ENCODE data around the gene CPXM2.

The CPXM2 gene

DNA sequence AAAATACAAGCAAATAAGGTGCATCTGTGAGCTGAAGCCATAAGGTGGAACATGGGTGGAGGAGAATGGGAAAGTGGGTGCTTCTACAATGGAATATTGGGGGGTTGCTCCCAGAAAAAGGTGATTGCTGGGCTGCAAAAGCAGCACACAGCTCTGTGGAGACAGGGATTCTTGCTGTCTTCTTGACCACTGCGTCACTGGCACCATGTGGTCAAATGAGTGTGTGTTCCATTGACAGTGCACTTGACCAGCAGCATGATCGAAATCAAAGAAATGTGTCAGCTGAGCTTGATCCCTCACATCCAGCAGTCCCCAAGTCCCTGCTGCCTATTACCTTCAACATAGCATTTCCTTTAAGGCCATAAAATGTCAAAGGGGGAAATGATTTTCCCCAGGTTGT lies 169.3 kb downstream of the CPXM2 start:
- no peak overlapping the region for H3K4me3 ChIP-seq (ENCODE audit: low read depth, low read length)
- DNase-seq (ENCODE audit: low read depth), result no peak

DNA sequence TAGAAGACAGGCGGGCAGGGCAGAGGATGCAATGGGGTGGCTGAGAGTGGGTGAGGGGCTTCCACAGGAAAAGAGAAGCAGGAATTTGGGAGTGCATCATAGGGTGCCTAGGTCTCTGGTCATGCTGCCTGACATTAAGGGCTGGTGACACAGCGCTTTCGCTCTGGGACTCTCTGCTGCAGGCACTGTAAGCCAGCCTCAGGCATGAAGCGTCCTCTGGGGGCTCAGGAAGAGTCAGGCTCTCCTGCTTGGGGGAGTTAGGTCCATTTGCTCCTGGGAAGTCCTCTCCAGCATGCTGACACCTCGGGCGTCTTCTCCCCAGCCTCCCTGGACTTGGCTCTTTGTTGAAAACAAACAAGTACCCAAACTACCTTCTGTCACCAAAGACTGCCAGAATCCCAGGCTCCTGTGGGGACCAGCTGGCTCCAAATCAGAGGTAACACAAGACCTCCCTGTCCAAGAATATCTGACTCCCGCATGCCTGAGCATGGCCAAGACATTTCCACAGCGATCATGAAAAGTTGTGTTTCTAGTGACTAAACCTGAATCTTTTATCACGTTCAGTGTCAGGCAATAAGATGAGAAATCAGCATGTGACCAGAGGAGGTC lies 170.1 kb downstream of the CPXM2 start:
- DNase-seq (ENCODE audit: low read depth), result no peak
- no peak overlapping the region for H3K4me3 ChIP-seq (ENCODE audit: low read depth, low read length)

DNA sequence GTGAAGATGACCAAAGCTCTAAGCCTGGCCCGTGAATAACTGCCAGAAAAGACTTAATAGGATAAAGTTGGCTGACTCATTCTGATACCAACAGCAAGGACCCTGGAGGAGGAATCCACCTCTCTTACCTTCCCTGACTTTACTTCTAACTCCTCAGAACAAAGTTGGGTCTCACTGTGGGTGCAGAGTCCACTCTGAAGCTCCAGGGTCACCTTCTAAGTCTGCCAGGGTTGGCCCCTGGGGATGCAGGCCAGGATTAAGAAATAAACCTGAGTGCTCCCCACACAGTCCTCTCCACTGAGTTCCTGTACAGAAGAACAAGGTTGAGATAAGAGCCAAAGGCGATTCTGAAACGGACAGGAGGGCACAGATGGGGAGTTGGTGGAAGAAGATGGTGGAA lies 171.1 kb downstream of the CPXM2 start:
- no peak for DNase-seq (ENCODE audit: low read depth)
- no peak overlapping the region for H3K4me3 ChIP-seq (ENCODE audit: low read depth, low read length)

DNA sequence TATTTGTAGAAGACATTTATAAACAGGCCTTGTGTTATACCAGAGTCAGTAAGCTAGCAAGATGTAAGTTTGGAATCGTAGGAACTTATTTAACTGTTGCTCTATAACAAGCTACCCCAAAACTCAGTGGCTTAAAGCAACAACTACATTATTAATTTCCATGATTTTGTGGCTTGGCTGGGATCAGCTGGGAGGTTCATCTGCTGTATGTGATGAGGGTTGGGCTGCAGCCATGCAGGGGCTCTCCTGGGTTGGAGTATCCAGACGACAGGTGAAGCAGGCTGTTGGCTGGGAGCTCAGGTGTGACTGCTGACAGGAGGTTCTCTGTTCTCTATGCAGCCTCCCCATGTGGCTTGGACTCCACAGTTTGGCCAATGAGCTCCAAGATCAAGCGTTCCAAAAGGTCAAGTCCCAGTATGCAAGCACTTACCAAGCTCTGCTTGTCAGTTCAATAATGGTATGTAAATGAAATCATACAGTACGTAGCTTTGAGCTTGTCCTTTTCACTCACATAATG lies 173.0 kb downstream of the CPXM2 start:
- no peak for DNase-seq (ENCODE audit: low read depth)
- H3K4me3 ChIP-seq (ENCODE audit: low read depth, low read length), result no peak overlapping the region

DNA sequence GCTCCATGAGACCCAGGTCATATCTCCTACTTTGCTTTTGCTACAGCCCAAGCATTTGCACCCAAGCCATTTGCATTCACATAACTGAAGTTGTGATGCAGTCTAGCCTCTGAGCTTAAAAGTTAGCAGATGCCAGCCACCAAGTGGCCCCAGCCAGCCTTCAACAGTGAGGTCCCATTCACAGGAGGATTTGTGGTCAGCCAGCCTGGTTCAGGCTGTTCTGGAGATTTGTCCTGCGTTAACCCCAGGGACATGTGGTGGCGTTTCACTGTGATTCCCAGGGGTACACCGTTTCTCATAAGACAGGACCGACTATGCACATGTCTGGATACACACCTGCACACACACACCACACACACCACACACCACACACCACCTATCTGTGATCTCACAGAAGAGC lies 174.3 kb downstream of the CPXM2 start:
- no peak for DNase-seq (ENCODE audit: low read depth)

DNA sequence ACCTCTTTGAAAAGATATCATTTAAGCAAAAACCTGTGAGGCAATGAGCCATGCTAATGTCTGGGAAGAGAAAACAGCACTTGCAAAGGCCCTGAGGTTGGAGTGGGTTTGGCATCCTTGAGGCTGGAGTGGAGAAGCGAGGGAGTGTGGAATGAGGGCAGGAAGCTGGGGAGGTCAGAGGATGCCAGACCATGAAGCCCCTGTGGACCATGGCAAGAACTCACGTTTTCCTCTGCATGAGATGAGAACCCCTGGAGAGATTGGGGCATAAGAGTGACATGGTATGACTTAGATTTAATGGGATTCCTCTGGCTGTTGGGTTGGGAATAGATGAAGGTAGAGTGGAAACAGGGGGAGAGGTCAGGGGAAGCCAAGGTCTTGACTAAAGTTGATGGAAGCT lies 176.1 kb downstream of the CPXM2 start:
- DNase-seq (ENCODE audit: low read depth), result no peak
- H3K4me3 ChIP-seq (ENCODE audit: low read depth, low read length), result no peak overlapping the region

More for the DNA sequence above, 174.3 kb downstream of the CPXM2 start:
- no peak overlapping the region for H3K4me3 ChIP-seq (ENCODE audit: low read depth, low read length)

DNA sequence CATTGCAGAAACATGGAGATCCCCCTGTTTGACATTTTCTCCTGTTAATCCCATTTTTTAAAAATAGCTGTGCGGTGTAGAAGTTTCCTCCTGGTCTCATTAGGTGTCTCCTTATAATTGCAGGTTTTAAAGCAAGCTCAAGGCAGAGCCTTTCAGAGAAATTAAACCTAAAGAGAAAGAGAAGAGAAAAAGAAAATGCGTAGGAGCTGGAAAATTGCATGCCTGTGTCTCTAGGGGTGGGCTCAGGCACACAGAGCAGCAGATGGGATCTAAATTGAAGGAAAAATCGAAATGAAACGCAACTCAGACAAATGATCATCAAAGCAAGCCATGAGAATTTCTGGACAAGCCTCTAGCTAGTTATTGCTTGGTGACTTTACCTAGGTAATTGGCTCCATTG lies 185.4 kb downstream of the CPXM2 start:
- no peak overlapping the region for H3K4me3 ChIP-seq (ENCODE audit: low read depth, low read length)
- no peak for DNase-seq (ENCODE audit: low read depth)

DNA sequence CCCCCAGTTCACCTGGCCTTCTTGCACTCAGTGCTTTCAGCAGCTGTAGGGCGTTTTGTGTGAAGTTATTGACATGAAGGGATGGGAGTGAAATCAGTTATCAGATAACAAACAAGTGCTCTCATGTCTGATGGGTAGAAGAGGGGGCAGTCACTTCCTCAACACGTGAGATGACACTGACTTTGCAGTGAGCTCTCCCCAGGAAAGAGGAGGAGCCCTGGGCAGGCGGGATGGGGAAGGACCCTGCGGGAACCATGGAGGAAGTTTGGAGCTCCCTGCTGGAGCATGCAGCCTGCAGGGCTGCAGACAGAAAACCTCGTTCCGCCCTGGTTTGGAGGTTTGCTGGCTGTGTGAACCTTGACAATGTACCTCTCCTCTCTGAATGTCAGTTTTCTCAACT lies 186.8 kb downstream of the CPXM2 start:
- no peak overlapping the region for H3K4me3 ChIP-seq (ENCODE audit: low read depth, low read length)
- DNase-seq (ENCODE audit: low read depth), result no peak

DNA sequence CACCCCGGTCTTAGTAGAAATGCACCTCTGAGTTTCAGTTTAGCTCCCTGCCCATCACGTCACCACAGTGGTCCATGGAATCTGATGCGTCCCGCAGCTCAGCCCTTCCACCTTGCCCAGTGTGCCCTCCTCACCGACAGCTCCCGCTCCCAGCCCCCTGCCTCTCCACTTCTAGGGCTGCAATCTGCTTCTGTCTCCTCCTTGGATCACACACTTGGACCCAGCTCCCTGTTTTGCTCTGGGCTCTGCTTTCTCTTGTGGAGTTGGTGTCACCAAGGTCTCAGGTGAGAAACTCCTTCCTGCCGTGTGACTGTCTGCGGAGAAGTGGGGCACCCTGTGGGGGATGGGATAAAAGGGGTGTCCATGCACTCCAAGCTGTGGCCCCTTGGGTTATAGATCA lies 187.5 kb downstream of the CPXM2 start:
- no peak for DNase-seq (ENCODE audit: low read depth)
- no peak overlapping the region for H3K4me3 ChIP-seq (ENCODE audit: low read depth, low read length)

DNA sequence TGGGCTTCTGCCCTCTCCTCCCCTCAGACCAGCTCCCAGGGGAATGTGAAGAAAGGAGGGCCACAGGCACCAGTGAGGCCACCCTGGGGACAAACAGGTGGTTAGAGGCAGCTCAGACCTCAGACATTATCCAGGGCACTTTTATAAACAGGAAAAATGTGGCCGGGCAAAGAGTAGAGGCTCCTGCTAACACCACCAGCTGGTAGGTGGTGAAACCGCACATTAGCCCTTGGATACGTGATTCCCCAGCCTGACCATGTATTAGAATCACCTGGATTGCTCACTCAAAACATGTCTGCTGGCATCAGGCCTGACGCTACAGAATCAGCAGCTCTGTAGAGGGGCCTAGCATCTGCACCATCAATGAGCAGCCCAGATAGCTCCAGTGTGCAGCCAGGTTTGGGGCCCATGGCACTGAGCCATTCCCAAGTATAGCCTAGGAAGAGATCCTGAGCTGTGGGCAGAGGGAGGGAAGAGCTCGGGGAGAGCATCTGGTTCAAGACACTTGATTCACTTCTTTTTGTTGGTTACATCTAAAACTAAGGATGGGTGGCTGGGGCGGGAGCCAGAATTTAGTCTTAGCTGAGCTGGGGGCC lies 188.3 kb downstream of the CPXM2 start:
- H3K4me3 ChIP-seq (ENCODE audit: low read depth, low read length), result no peak overlapping the region

More for the DNA sequence above, 188.3 kb downstream of the CPXM2 start:
- no peak for DNase-seq (ENCODE audit: low read depth)

Measured in skeletal muscle cell (primary cell).